ENCODE measurements around the gene NPY1R. TPM values are rescaled to one million over a fixed set of nuclear protein-coding genes. Genes with fewer than 3 reads are reported as not detected.

Gene NPY1R
- polyA plus RNA-seq, 1 donor from 2014 or later = 19.8 TPM

- H3K27ac ChIP-seq (ENCODE audit: low read length) = no peak overlapping the region
- H3K9ac ChIP-seq (ENCODE audit: low read length) = no peak overlapping the region
- H3K4me3 ChIP-seq (ENCODE audit: low read length) = no peak overlapping the region
- no peaks in the 10 kb centered on the region for H3K9me2 ChIP-seq (ENCODE audit: insufficient read depth, low read length)
- no peaks in the 10 kb centered on the region for H3K79me2 ChIP-seq (replicated peaks; ENCODE audit: insufficient read depth, low read length)
- H3K9me3 ChIP-seq (ENCODE audit: low read length) = no peaks in the 10 kb centered on the region
- H3K4me2 ChIP-seq (ENCODE audit: low read length) = no peak overlapping the region
- no peaks in the 10 kb centered on the region for H4K20me1 ChIP-seq (ENCODE audit: insufficient read depth)
- no peaks in the 10 kb centered on the region for H3F3A ChIP-seq (ENCODE audit: insufficient read depth, low read length, poor library complexity, severe bottlenecking)
- no peaks in the 10 kb centered on the region for H3K36me3 ChIP-seq (ENCODE audit: insufficient read depth, low read length)
- no peak for TF ChIP-seq MXI1 (conservative IDR thresholded peaks at IDR 0.05; ENCODE audit: poor library complexity, severe bottlenecking)
- no peak for TF ChIP-seq TAF1 (IDR thresholded peaks at IDR 0.05; ENCODE audit: low read depth)
- TF ChIP-seq EZH2 (IDR thresholded peaks at IDR 0.05; ENCODE audit: borderline replicate concordance, insufficient read depth, low read length, poor library complexity, severe bottlenecking) = no peak
- no peak for TF ChIP-seq POLR2AphosphoS5 (IDR thresholded peaks at IDR 0.05)
- TF ChIP-seq RAD21 (conservative IDR thresholded peaks at IDR 0.05) = no peak
- TF ChIP-seq EP300 (conservative IDR thresholded peaks at IDR 0.05; ENCODE audit: poor library complexity, severe bottlenecking) = no peak
- TF ChIP-seq, protein P1, sequence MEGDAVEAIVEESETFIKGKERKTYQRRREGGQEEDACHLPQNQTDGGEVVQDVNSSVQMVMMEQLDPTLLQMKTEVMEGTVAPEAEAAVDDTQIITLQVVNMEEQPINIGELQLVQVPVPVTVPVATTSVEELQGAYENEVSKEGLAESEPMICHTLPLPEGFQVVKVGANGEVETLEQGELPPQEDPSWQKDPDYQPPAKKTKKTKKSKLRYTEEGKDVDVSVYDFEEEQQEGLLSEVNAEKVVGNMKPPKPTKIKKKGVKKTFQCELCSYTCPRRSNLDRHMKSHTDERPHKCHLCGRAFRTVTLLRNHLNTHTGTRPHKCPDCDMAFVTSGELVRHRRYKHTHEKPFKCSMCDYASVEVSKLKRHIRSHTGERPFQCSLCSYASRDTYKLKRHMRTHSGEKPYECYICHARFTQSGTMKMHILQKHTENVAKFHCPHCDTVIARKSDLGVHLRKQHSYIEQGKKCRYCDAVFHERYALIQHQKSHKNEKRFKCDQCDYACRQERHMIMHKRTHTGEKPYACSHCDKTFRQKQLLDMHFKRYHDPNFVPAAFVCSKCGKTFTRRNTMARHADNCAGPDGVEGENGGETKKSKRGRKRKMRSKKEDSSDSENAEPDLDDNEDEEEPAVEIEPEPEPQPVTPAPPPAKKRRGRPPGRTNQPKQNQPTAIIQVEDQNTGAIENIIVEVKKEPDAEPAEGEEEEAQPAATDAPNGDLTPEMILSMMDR (IDR thresholded peaks at IDR 0.05; ENCODE audit: poor library complexity, severe bottlenecking) = no peak
- TF ChIP-seq, protein P2, sequence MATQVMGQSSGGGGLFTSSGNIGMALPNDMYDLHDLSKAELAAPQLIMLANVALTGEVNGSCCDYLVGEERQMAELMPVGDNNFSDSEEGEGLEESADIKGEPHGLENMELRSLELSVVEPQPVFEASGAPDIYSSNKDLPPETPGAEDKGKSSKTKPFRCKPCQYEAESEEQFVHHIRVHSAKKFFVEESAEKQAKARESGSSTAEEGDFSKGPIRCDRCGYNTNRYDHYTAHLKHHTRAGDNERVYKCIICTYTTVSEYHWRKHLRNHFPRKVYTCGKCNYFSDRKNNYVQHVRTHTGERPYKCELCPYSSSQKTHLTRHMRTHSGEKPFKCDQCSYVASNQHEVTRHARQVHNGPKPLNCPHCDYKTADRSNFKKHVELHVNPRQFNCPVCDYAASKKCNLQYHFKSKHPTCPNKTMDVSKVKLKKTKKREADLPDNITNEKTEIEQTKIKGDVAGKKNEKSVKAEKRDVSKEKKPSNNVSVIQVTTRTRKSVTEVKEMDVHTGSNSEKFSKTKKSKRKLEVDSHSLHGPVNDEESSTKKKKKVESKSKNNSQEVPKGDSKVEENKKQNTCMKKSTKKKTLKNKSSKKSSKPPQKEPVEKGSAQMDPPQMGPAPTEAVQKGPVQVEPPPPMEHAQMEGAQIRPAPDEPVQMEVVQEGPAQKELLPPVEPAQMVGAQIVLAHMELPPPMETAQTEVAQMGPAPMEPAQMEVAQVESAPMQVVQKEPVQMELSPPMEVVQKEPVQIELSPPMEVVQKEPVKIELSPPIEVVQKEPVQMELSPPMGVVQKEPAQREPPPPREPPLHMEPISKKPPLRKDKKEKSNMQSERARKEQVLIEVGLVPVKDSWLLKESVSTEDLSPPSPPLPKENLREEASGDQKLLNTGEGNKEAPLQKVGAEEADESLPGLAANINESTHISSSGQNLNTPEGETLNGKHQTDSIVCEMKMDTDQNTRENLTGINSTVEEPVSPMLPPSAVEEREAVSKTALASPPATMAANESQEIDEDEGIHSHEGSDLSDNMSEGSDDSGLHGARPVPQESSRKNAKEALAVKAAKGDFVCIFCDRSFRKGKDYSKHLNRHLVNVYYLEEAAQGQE (IDR thresholded peaks at IDR 0.05; ENCODE audit: borderline replicate concordance) = no peak
- no peak for TF ChIP-seq SMC3 (conservative IDR thresholded peaks at IDR 0.05; ENCODE audit: poor library complexity)
- H2AFZ ChIP-seq (ENCODE audit: low read depth, low read length) = no peak overlapping the region
- H3K27me3 ChIP-seq (ENCODE audit: insufficient read depth, low read depth, low read length) = no peaks in the 10 kb centered on the region
These were observed 20.7 kb upstream of the NPY1R start for GRCh38 chr4:163353054-163353453.

- Histone ChIP-seq H4K20me1 (ENCODE audit: insufficient read depth) (no peaks in the 10 kb centered on the region), H2AFZ (ENCODE audit: low read depth, low read length) (no peak overlapping the region), H3K27ac (ENCODE audit: low read length) (no peak overlapping the region), H3K9me2 (ENCODE audit: insufficient read depth, low read length) (no peaks in the 10 kb centered on the region), H3K9me3 (ENCODE audit: low read length) (no peaks in the 10 kb centered on the region), H3K79me2 (replicated peaks; ENCODE audit: insufficient read depth, low read length) (no peaks in the 10 kb centered on the region), H3K4me3 (ENCODE audit: low read length) (no peak overlapping the region), H3K4me2 (ENCODE audit: low read length) (no peak overlapping the region), H3K36me3 (ENCODE audit: insufficient read depth, low read length) (no peaks in the 10 kb centered on the region), H3K27me3 (ENCODE audit: insufficient read depth, low read depth, low read length) (peaks cover 7% of the 10 kb centered on the region), H3K9ac (ENCODE audit: low read length) (no peak overlapping the region), H3F3A (ENCODE audit: insufficient read depth, low read length, poor library complexity, severe bottlenecking) (no peaks in the 10 kb centered on the region)
- TF ChIP-seq RAD21 (conservative IDR thresholded peaks at IDR 0.05) = no peak
- TF ChIP-seq, protein P2 (IDR thresholded peaks at IDR 0.05; ENCODE audit: borderline replicate concordance) = no peak
These were observed 18.3 kb upstream of the NPY1R start for GRCh38 chr4:163350672-163351071.
